Brain microvascular endothelial cell (primary cell): Measurements from ENCODE around the gene BTBD17.

Experiments used
- DNase-seq: peaks from one replicate; pipeline ENCODE4 v3.0.0-alpha.2; 2020
- H3K27ac ChIP-seq: fragments of 250-450 bp; sonication (Bioruptor Pico); 2 replicates; pipeline ENCODE4 v1.5.1; 2020; ENCODE audit warnings: mild to moderate bottlenecking, moderate library complexity
- H3K27me3 ChIP-seq: fragments of 250-450 bp; sonication (Bioruptor Pico); replicated peaks from 2 replicates; pipeline ENCODE4 v1.5.1; 2020; ENCODE audit warnings: mild to moderate bottlenecking
- H3K36me3 ChIP-seq: fragments of 250-450 bp; sonication (Bioruptor Pico); replicated peaks from 2 replicates; pipeline ENCODE4 v1.5.1; 2020; ENCODE audit warnings: mild to moderate bottlenecking
- H3K4me3 ChIP-seq: 2 replicates; pipeline ENCODE4 v1.5.1; 2011; ENCODE audit warnings: low read depth, mild to moderate bottlenecking, control low read depth, low read length, moderate library complexity
- in situ Hi-C: cut with HindIII; loops from 2 replicates; pipeline ENCODE4 v1.10.0; 2017; ENCODE audit warnings: low sequenced_read_pairs, low pct_ligation_motif_present
- TF ChIP-seq, protein P1 (sequence below): IDR thresholded peaks from 2 replicates; pipeline ENCODE4 v1.5.1; 2011; ENCODE audit warnings: low read depth, mild to moderate bottlenecking, moderate library complexity, low read length, control low read depth, inconsistent platforms; ENCODE audit errors: missing control alignments

The BTBD17 gene

DNA sequence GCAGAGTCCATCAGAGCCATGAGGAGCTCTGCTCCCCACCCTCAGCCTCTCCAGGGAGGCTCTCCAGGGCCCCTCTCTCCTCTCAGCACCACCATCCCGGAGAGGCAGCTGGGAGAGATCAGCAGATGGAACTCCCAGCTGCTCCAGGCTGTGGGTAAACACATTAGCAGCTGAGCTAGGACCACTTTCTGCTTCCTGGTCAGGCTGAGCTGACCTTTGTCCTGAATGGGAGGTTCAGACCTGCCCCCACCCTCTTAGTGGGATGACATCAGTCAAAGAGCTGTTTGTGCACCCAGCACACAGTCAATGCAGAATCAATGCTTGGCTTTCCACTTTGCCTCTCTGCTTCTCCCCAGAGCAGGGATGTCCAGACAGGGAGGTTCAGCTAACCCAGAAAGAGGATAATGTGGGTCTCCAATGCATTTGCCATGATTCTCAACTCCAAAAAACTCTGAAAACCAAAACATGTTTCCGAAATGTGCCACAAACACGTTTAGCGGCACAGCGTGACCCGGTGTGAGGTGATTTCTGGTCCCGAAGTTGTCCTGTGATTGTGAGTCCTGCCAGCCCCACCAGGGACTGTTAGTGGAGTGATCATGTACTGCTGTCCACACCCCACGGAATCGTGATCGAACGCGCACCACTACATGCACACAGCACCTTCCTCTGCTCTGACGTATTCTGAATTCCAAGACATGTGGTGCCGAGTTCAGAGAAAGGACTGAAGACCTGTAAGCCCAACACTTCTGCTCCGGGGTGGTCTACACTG lies 12.4 kb upstream of the BTBD17 start:
- H3K27ac ChIP-seq: no peak overlapping the region
- TF ChIP-seq, protein P1, sequence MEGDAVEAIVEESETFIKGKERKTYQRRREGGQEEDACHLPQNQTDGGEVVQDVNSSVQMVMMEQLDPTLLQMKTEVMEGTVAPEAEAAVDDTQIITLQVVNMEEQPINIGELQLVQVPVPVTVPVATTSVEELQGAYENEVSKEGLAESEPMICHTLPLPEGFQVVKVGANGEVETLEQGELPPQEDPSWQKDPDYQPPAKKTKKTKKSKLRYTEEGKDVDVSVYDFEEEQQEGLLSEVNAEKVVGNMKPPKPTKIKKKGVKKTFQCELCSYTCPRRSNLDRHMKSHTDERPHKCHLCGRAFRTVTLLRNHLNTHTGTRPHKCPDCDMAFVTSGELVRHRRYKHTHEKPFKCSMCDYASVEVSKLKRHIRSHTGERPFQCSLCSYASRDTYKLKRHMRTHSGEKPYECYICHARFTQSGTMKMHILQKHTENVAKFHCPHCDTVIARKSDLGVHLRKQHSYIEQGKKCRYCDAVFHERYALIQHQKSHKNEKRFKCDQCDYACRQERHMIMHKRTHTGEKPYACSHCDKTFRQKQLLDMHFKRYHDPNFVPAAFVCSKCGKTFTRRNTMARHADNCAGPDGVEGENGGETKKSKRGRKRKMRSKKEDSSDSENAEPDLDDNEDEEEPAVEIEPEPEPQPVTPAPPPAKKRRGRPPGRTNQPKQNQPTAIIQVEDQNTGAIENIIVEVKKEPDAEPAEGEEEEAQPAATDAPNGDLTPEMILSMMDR: no peak
- in situ Hi-C loops: no loop called here
- no peaks in the 10 kb centered on the region for H3K27me3 ChIP-seq
- H3K36me3 ChIP-seq: no peaks in the 10 kb centered on the region
- H3K4me3 ChIP-seq: no peak overlapping the region
- DNase-seq: no peak

DNA sequence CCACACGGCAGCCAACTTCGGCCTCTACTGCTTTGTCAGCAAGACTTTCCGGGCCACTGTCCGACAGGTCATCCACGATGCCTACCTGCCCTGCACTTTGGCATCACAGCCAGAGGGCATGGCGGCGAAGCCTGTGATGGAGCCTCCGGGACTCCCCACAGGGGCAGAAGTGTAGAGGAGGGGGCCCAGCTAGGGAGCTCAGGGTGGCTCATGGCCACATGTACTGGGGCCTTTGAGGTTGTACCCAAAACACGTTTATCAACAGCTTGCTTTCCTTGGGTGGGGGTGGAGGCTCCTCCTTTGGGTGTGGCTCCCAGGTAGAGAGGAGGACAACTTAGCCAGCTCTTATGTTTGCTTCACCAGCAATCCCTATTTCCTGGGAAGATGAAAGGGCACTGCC lies 10.8 kb upstream of the BTBD17 start:
- Histone ChIP-seq H3K36me3 (no peaks in the 10 kb centered on the region), H3K4me3 (no peak overlapping the region), H3K27ac (no peak overlapping the region), H3K27me3 (no peaks in the 10 kb centered on the region)
- in situ Hi-C loops: no loop called here
- TF ChIP-seq, protein P1: no peak
- DNase-seq: no peak

DNA sequence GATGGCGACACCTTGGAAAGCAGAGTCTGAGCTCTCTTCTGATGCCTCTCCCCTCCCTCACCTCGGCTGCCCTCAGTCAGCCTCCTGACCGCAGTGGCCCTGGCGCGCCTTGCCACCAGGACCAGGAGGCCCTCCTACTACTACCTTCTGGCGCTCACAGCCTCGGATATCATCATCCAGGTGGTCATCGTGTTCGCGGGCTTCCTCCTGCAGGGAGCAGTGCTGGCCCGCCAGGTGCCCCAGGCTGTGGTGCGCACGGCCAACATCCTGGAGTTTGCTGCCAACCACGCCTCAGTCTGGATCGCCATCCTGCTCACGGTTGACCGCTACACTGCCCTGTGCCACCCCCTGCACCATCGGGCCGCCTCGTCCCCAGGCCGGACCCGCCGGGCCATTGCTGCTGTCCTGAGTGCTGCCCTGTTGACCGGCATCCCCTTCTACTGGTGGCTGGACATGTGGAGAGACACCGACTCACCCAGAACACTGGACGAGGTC lies 10.0 kb upstream of the BTBD17 start:
- Histone ChIP-seq H3K27me3 (no peaks in the 10 kb centered on the region), H3K36me3 (no peaks in the 10 kb centered on the region), H3K4me3 (no peak overlapping the region), H3K27ac (no peak overlapping the region)
- TF ChIP-seq, protein P1: no peak
- no peak for DNase-seq
- in situ Hi-C loops: no loop called here

DNA sequence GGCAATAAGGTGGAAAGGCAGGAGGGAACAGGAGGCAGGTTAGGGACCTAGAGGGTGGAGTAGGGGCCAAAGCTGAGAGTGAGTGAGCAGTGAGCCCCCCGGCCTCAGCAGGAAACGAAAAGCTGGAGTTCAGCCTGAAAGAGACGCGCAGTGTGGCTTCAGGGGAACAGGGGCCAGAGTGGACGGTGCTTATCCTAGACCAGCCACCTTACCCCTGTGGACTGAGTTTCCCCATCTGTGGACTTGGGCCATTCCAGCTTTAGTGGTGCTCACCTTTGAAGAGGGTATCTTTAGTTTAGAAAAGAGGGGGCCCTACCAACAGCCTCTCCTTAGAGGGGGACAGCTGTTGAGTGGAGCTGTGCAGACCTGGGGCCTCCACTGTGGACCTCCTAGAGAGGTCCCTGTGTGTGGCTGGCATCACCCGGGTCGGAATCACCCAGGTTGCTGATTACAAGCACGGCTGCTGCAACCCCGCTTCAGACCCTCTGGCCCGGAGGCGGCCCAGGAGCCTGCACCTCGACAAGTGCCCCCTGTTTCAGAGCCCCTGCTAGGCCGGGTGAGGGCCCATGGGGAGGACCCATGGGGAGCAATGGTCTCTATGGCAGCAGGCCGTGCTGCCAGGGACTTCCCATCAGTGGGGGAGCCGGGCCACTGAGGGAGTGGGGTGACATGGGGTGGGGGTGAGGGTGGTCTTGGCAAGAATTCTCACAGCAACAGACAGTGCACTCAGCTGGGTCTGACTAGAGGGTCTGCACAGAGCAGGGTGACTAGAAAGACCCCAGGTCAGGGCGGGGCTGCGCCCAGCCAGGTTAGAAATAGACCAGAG lies 8.2 kb upstream of the BTBD17 start:
- Histone ChIP-seq H3K27me3 (no peaks in the 10 kb centered on the region), H3K27ac (no peak overlapping the region), H3K4me3 (no peak overlapping the region), H3K36me3 (no peaks in the 10 kb centered on the region)
- TF ChIP-seq, protein P1: no peak
- in situ Hi-C loops: no loop called here
- DNase-seq: no peak

DNA sequence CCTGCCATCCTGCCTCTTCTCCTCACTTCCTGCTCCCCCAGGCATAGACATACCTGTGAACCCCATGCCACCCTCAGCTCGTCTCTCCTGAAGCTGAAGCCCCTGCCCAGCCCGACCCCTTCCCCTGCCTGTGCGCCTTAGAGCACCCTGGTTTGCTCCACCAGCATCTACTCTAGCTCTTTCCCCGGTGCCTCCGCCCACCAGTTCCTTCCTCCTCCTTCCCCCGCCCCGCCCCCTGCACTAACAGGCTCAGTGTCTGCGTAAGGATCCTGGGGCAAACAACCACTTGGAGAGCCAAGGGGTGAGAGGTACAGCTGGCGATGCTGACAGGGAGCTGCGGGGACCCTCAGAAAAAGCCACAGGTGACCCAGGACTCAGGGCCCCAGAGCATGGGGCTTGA lies 7.6 kb upstream of the BTBD17 start:
- H3K36me3 ChIP-seq: no peaks in the 10 kb centered on the region
- H3K27ac ChIP-seq: no peak overlapping the region
- no peak overlapping the region for H3K4me3 ChIP-seq
- no peak for DNase-seq
- no peaks in the 10 kb centered on the region for H3K27me3 ChIP-seq
- TF ChIP-seq, protein P1: no peak
- in situ Hi-C loops: no loop called here
